BE2C (cell line): ENCODE data around the gene TAF9B.
"Not testable (repeated sequence)": the region's sequence is repeated elsewhere in the genome, so short reads cannot be mapped to it uniquely, and the experiment has no call there.

Experiments used
- DNase-seq: peaks from one replicate; pipeline ENCODE4 v3.0.0-alpha.2; 2020
- H3K27me3 ChIP-seq: fragments of 250-450 bp; sonication (Bioruptor Pico); 2 replicates; pipeline ENCODE4 v1.5.1; 2020; ENCODE audit warnings: mild to moderate bottlenecking
- H3K36me3 ChIP-seq: fragments of 250-450 bp; sonication (Bioruptor Pico); 2 replicates; pipeline ENCODE4 v1.5.1; 2020; ENCODE audit warnings: mild to moderate bottlenecking
- H3K4me1 ChIP-seq: fragments of 250-450 bp; sonication (Bioruptor Pico); 2 replicates; pipeline ENCODE4 v1.5.1; 2020
- H3K4me3 ChIP-seq: 2 replicates; pipeline ENCODE4 v1.5.1; 2011; ENCODE audit warnings: low read depth, low read length
- H3K9me3 ChIP-seq: fragments of 250-450 bp; sonication (Bioruptor Pico); 2 replicates; pipeline ENCODE4 v1.5.1; 2020
- CTCF ChIP-seq: IDR thresholded peaks from 2 replicates; pipeline ENCODE4 v1.5.1; 2012; ENCODE audit warnings: mild to moderate bottlenecking, low read depth, low read length

TAF9B gene

GRCh38 chrX:78103623-78104446 is 35.6 kb downstream of the TAF9B start, which contains the start of gene PGK1:
Gene PGK1, plus strand, starts transcription at chrX:78104248. Its CDS starts 93 bp downstream, at chrX:78104341.
- DNase-seq, result peak; percentile 94
- Histone ChIP-seq H3K9me3 (no peaks in the 10 kb centered on the region), H3K27me3 (no peaks in the 10 kb centered on the region), H3K4me3 (peak within 1 kb of the TSS; percentile 93), H3K36me3 (peaks cover 19% of the 10 kb centered on the region), H3K4me1 (no peaks in the 10 kb centered on the region)
- no peak for TF ChIP-seq CTCF

- no peaks in the 10 kb centered on the region for H3K9me3 ChIP-seq
- no peaks in the 10 kb centered on the region for H3K27me3 ChIP-seq
- DNase-seq, result no peak
- no peaks in the 10 kb centered on the region for H3K4me1 ChIP-seq
- peaks cover 19% of the 10 kb centered on the region for H3K36me3 ChIP-seq
- TF ChIP-seq CTCF, result no peak
- H3K4me3 ChIP-seq, result peak overlapping the region; percentile 41
These were observed 36.3 kb downstream of the TAF9B start for GRCh38 chrX:78103001-78103622.

- no peak overlapping the region for H3K4me3 ChIP-seq
- no peaks in the 10 kb centered on the region for H3K27me3 ChIP-seq
- H3K9me3 ChIP-seq, result no peaks in the 10 kb centered on the region
- H3K36me3 ChIP-seq, result peaks cover 16% of the 10 kb centered on the region
- H3K4me1 ChIP-seq, result no peaks in the 10 kb centered on the region
- TF ChIP-seq CTCF, result no peak
- DNase-seq, result no peak
These were observed 37.4 kb downstream of the TAF9B start for GRCh38 chrX:78102091-78102490.

- Histone ChIP-seq H3K4me3 (no peak overlapping the region), H3K36me3 (no peaks in the 10 kb centered on the region), H3K27me3 (no peaks in the 10 kb centered on the region), H3K4me1 (no peaks in the 10 kb centered on the region), H3K9me3 (no peaks in the 10 kb centered on the region)
- DNase-seq, result no peak
- no peak for TF ChIP-seq CTCF
These were observed 41.3 kb downstream of the TAF9B start for GRCh38 chrX:78098108-78098507.

GRCh38 chrX:78092296-78092695 is 47.2 kb downstream of the TAF9B start:
- Histone ChIP-seq H3K4me3 (no peak overlapping the region), H3K36me3 (no peaks in the 10 kb centered on the region), H3K4me1 (no peaks in the 10 kb centered on the region), H3K27me3 (no peaks in the 10 kb centered on the region), H3K9me3 (no peaks in the 10 kb centered on the region)
- TF ChIP-seq CTCF, result peak; percentile 42
- DNase-seq, result peak; percentile 19

- not testable (repeated sequence) for H3K9me3 ChIP-seq, DNase-seq, H3K4me3 ChIP-seq, H3K36me3 ChIP-seq, H3K4me1 ChIP-seq, H3K27me3 ChIP-seq
These were observed 58.0 kb downstream of the TAF9B start for GRCh38 chrX:78081413-78081812.
